Activated naive CD4-positive, alpha-beta T cell treated with anti-CD3 and anti-CD28 coated beads, Interleukin-2, amount 50 U/mL, for 16 hours (primary cell): ENCODE results near the gene HTRA3.

ENCODE experiments used
- DNase-seq: peaks from one replicate; pipeline ENCODE4 v3.0.0-alpha.2; 2020

Gene HTRA3

GRCh38 chr4:8315435-8316250, 46.1 kb downstream of the HTRA3 start:
- DNase-seq = no peak

- no peak for DNase-seq
These were observed 46.8 kb downstream of the HTRA3 start for GRCh38 chr4:8316251-8316771.

GRCh38 chr4:8316911-8317351, 47.4 kb downstream of the HTRA3 start:
- DNase-seq = no peak

- no peak for DNase-seq
These were observed 47.9 kb downstream of the HTRA3 start for GRCh38 chr4:8317474-8317873.

- DNase-seq = no peak
These were observed 49.0 kb downstream of the HTRA3 start for GRCh38 chr4:8318509-8318908.

- DNase-seq = no peak
These were observed 49.5 kb downstream of the HTRA3 start for GRCh38 chr4:8319061-8319460.

- DNase-seq = no peak
These were observed 50.3 kb downstream of the HTRA3 start for GRCh38 chr4:8319731-8320385.

GRCh38 chr4:8320386-8320750, 50.8 kb downstream of the HTRA3 start:
- no peak for DNase-seq

GRCh38 chr4:8321220-8321619, 51.7 kb downstream of the HTRA3 start:
- DNase-seq = no peak

GRCh38 chr4:8321771-8322170, 52.2 kb downstream of the HTRA3 start:
- DNase-seq = no peak

GRCh38 chr4:8322794-8323704, 53.5 kb downstream of the HTRA3 start:
- no peak for DNase-seq

GRCh38 chr4:8323947-8324555, 54.5 kb downstream of the HTRA3 start:
- DNase-seq = no peak

GRCh38 chr4:8324640-8325239, 55.2 kb downstream of the HTRA3 start:
- no peak for DNase-seq

- no peak for DNase-seq
These were observed 55.9 kb downstream of the HTRA3 start for GRCh38 chr4:8325291-8325973.

GRCh38 chr4:8326206-8326605, 56.7 kb downstream of the HTRA3 start:
- DNase-seq = no peak

GRCh38 chr4:8328456-8328855, 58.9 kb downstream of the HTRA3 start:
- DNase-seq = no peak

GRCh38 chr4:8328866-8329559, 59.5 kb downstream of the HTRA3 start:
- DNase-seq = no peak

GRCh38 chr4:8329560-8329858, 60.0 kb downstream of the HTRA3 start:
- DNase-seq = no peak

- no peak for DNase-seq
These were observed 60.6 kb downstream of the HTRA3 start for GRCh38 chr4:8329859-8330761.
